ENCODE results near the gene VWA8. TPM values are rescaled to one million over a fixed set of nuclear protein-coding genes. Genes with fewer than 3 reads are reported as not detected.

VWA8 gene
- polyA plus RNA-seq, 1 of the 3 experiments (the other 2 are of a cell fraction) = 5.5 TPM

DNA sequence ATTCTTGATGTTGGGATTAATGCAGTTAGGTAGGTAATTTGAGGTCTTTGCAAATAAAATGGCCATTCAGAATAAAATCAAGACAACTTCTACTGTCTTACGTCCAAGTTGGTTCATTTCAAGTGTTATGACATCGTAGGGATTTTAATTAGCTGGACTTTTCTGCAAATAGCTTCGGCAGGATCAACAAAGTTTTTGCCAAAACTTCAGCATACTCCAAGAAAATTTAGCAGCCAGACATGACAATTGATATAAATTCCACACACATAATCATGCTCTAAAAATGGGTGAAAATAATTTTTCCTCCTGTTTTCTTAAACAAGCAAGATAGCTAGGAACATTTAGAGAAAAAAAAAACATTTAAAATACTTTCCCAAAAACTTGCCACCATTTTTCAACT is 344.8 kb downstream of the VWA8 start:
- CTCF ChIA-PET = interaction anchor here (1.1 kb wide), 1 partner anchor 28 kb away, joined by 3 read pairs; no protein-coding TSS in a partner anchor
- H3K4me3 ChIP-seq (ENCODE audit: low read depth in 2 of 2, low read length in 1 of 2) = no peak overlapping the region
- POLR2A ChIA-PET = no interaction called here
- H3K4me2 ChIP-seq = no peak overlapping the region
- no peaks in the 10 kb centered on the region for H3F3A ChIP-seq (replicated peaks; ENCODE audit: insufficient read depth)
- TF ChIP-seq FOXJ3 (CRISPR knock-in tag; IDR thresholded peaks at IDR 0.05) = no peak
- no peak for TF ChIP-seq EP300 (IDR thresholded peaks at IDR 0.05; ENCODE audit: borderline replicate concordance in 1 of 2, low read depth in 1 of 2, low read length in 1 of 2)
- TF ChIP-seq FOXM1 (IDR thresholded peaks at IDR 0.05; ENCODE audit: low read depth) = no peak
- TF ChIP-seq YY1 (IDR thresholded peaks at IDR 0.05; ENCODE audit: low read depth) = no peak
- TF ChIP-seq CTCF (IDR thresholded peaks at IDR 0.05) = no peak
- no peak for TF ChIP-seq CHD2 (IDR thresholded peaks at IDR 0.05; ENCODE audit: low read length, partially characterized antibody)
- no peak for TF ChIP-seq RXRA (IDR thresholded peaks at IDR 0.05; ENCODE audit: borderline replicate concordance, low read depth)
- no peak for TF ChIP-seq TAF1 (IDR thresholded peaks at IDR 0.05; ENCODE audit: borderline replicate concordance, low read depth, low read length)
- TF ChIP-seq IRF3 (IDR thresholded peaks at IDR 0.05; ENCODE audit: low read depth, low read length) = no peak
- TF ChIP-seq ELF1 (IDR thresholded peaks at IDR 0.05) = no peak
- no peak for TF ChIP-seq SMC3 (IDR thresholded peaks at IDR 0.05; ENCODE audit: low read depth, low read length)
- TF ChIP-seq SIN3A (IDR thresholded peaks at IDR 0.05; ENCODE audit: borderline replicate concordance, low read depth, low read length) = no peak
- TF ChIP-seq RFX5 (IDR thresholded peaks at IDR 0.05; ENCODE audit: low read length) = no peak
- no peak for TF ChIP-seq MEF2A (IDR thresholded peaks at IDR 0.05; ENCODE audit: borderline replicate concordance, low read depth)
- TF ChIP-seq TCF12 (IDR thresholded peaks at IDR 0.05) = no peak
- TF ChIP-seq NRF1 (IDR thresholded peaks at IDR 0.05; ENCODE audit: low read depth, low read length) = no peak
- TF ChIP-seq JUND (IDR thresholded peaks at IDR 0.05) = no peak
- TF ChIP-seq MXI1 (IDR thresholded peaks at IDR 0.05; ENCODE audit: low read depth, low read length) = no peak
- TF ChIP-seq, protein P1, sequence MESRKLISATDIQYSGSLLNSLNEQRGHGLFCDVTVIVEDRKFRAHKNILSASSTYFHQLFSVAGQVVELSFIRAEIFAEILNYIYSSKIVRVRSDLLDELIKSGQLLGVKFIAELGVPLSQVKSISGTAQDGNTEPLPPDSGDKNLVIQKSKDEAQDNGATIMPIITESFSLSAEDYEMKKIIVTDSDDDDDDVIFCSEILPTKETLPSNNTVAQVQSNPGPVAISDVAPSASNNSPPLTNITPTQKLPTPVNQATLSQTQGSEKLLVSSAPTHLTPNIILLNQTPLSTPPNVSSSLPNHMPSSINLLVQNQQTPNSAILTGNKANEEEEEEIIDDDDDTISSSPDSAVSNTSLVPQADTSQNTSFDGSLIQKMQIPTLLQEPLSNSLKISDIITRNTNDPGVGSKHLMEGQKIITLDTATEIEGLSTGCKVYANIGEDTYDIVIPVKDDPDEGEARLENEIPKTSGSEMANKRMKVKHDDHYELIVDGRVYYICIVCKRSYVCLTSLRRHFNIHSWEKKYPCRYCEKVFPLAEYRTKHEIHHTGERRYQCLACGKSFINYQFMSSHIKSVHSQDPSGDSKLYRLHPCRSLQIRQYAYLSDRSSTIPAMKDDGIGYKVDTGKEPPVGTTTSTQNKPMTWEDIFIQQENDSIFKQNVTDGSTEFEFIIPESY (IDR thresholded peaks at IDR 0.05; ENCODE audit: borderline replicate concordance, low read depth) = no peak
- no peak for TF ChIP-seq GABPA (IDR thresholded peaks at IDR 0.05; ENCODE audit: low read depth)
- no peak for DNase-seq
- H3K9me2 ChIP-seq = no peaks in the 10 kb centered on the region
- H3K36me3 ChIP-seq (replicated peaks in 1 of 2; ENCODE audit: control insufficient read depth in 1 of 2, insufficient read depth in 2 of 2, low read length in 1 of 2) = peaks cover 4 to 5% of the 10 kb centered on the region in 2 experiments
- no peaks in the 10 kb centered on the region for H3K9me3 ChIP-seq
- no peaks in the 10 kb centered on the region for H3K79me2 ChIP-seq (ENCODE audit: insufficient read depth)
- no peak overlapping the region for H2AFZ ChIP-seq (ENCODE audit: low read depth)
- WGBS (ENCODE audit: low lambda C conversion rate) = 100% methylated on average over 3 of the region's 3 CpGs
- no peak overlapping the region for H3K9ac ChIP-seq
- H4K20me1 ChIP-seq (ENCODE audit: insufficient read depth) = no peaks in the 10 kb centered on the region
- no peak overlapping the region for H3K27ac ChIP-seq (ENCODE audit: low read depth in 2 of 2, low read length in 1 of 2)
- H3K27me3 ChIP-seq (ENCODE audit: insufficient read depth) = no peaks in the 10 kb centered on the region
- peaks cover 5 to 10% of the 10 kb centered on the region in 2 experiments; a peak in 1 of 4 replicates for H3K4me1 ChIP-seq (ENCODE audit: control insufficient read depth in 1 of 2, insufficient read depth in 2 of 2, low read depth in 1 of 2, low read length in 1 of 2)
